GM12878 (cell line): ENCODE measurements around the gene CPSF4. TPM values are rescaled to one million over a fixed set of nuclear protein-coding genes. Genes with fewer than 3 reads are reported as not detected.

Source experiments
- ASH2L ChIP-seq: fragments of 300-600, 200-600 bp; sonication (generic); IDR thresholded peaks from 2 replicates; pipeline ENCODE4 v1.6.1; 2017; ENCODE audit warnings: low read depth, mild to moderate bottlenecking, borderline replicate concordance
- CBFB ChIP-seq: IDR thresholded peaks from 2 replicates; pipeline ENCODE4 v1.6.1; 2016; ENCODE audit warnings: antibody characterized with exemption, low read depth
- CHD4 ChIP-seq: fragments of 200-600 bp; sonication (generic); IDR thresholded peaks from 2 replicates; pipeline ENCODE4 v1.6.1; 2016; ENCODE audit warnings: mild to moderate bottlenecking
- DPF2 ChIP-seq: fragments of 450-650 bp; IDR thresholded peaks from 2 replicates; pipeline ENCODE4 v1.6.1; 2017; ENCODE audit warnings: mild to moderate bottlenecking
- FOXM1 ChIP-seq: IDR thresholded peaks from 2 replicates; pipeline ENCODE4 v1.6.1; 2012; ENCODE audit warnings: low read depth, mild to moderate bottlenecking, inconsistent platforms, low read length, moderate library complexity
- HDGF ChIP-seq: fragments of 450-650 bp; IDR thresholded peaks from 2 replicates; pipeline ENCODE4 v1.6.1; 2016; ENCODE audit warnings: antibody characterized with exemption
- JUNB ChIP-seq: IDR thresholded peaks from 2 replicates; pipeline ENCODE4 v1.6.1; 2016; ENCODE audit warnings: antibody characterized with exemption, mild to moderate bottlenecking
- KDM1A ChIP-seq: fragments of 200-600 bp; sonication (generic); IDR thresholded peaks from 2 replicates; pipeline ENCODE4 v1.6.1; 2016; ENCODE audit warnings: borderline replicate concordance
- LARP7 ChIP-seq: fragments of 450-650 bp; IDR thresholded peaks from 2 replicates; pipeline ENCODE4 v1.6.1; 2017; ENCODE audit warnings: mild to moderate bottlenecking
- MYB ChIP-seq: fragments of 150-350 bp; IDR thresholded peaks from 2 replicates; pipeline ENCODE4 v1.6.1; 2014; ENCODE audit warnings: mild to moderate bottlenecking, low read depth, low read length, borderline replicate concordance
- NBN ChIP-seq: fragments of 450-650 bp; IDR thresholded peaks from 2 replicates; pipeline ENCODE4 v1.6.1; 2016
- NR2C2 ChIP-seq: IDR thresholded peaks from 2 replicates; pipeline ENCODE4 v1.6.1; 2011; ENCODE audit warnings: borderline replicate concordance, low read depth; ENCODE audit not compliant: control insufficient read depth, insufficient read length
- NR2F1 ChIP-seq: fragments of 450-650 bp; conservative IDR thresholded peaks from 2 replicates; pipeline ENCODE4 v1.6.1; 2017; ENCODE audit warnings: mild to moderate bottlenecking
- PAX8 ChIP-seq: fragments of 450-650 bp; IDR thresholded peaks from 2 replicates; pipeline ENCODE4 v1.6.1; 2017; ENCODE audit warnings: mild to moderate bottlenecking, moderate library complexity
- RCOR1 ChIP-seq: conservative IDR thresholded peaks from 2 replicates; pipeline ENCODE4 v1.6.1; 2012; ENCODE audit warnings: low read depth, low read length, improper control_type of control experiment
- RUNX3 ChIP-seq: IDR thresholded peaks from 2 replicates; pipeline ENCODE4 v1.6.1; 2012; ENCODE audit warnings: low read length, inconsistent platforms
- ZSCAN29 ChIP-seq: fragments of 450-650 bp; IDR thresholded peaks from 2 replicates; pipeline ENCODE4 v1.6.1; 2017; ENCODE audit warnings: mild to moderate bottlenecking, moderate library complexity
- polyA plus RNA-seq, 11 experiments: library from polyadenylated mRNA; depleted of rRNA in 4 of 11; unstranded in 6 of 11; stranded (reverse) in 5 of 11; fragments of >200 nt; fragmentation: Nextera tagmentation in 4 of 11; fragmentation: Illumina TruSeq in 1 of 11; extraction: Ambion mirVana in 4 of 11; extraction: Trizol in 1 of 11; gene quantifications; 1 replicate in 1 of 11; 2 replicates in 10 of 11; pipeline versions ENCODE4 v1.2.1 to v1.2.3, GENCODE V29; 2011 to 2016; ENCODE audit warnings: inconsistent platforms in 2 of 11, missing spikeins in 2 of 11, low read depth in 1 of 11
- total RNA-seq, 4 experiments: library from RNA; depleted of rRNA in 3 of 4; stranded (reverse); fragments of >200 nt in 3 of 4; fragmentation: Illumina TruSeq in 1 of 4; extraction: Trizol in 1 of 4; gene quantifications; 2 replicates each; pipeline versions ENCODE4 v1.2.1 to v1.2.3, GENCODE V29; 2013 to 2021
- TF ChIP-seq, protein P1 (sequence below): IDR thresholded peaks from 2 replicates; pipeline ENCODE4 v1.6.1; 2011; ENCODE audit warnings: borderline replicate concordance, low read depth, mild to moderate bottlenecking, moderate library complexity, low read length; ENCODE audit not compliant: insufficient read depth, poor library complexity, severe bottlenecking
- TF ChIP-seq, protein P2 (sequence below): fragments of 450-650 bp; formaldehyde crosslinking; IDR thresholded peaks from 2 replicates; pipeline ENCODE4 v1.5.0; 2022; ENCODE audit warnings: mild to moderate bottlenecking, missing genetic modification characterization
- TF ChIP-seq, protein P3 (sequence below): fragments of 450-650 bp; IDR thresholded peaks from 2 replicates; pipeline ENCODE4 v1.6.1; 2016; ENCODE audit warnings: mild to moderate bottlenecking, moderate library complexity, borderline replicate concordance
- TF ChIP-seq, protein P4 (sequence below): IDR thresholded peaks from 2 replicates; pipeline ENCODE4 v1.6.1; 2011; ENCODE audit warnings: low read depth, low read length, improper control_type of control experiment, borderline replicate concordance

The CPSF4 gene
- total and polyA plus RNA-seq, 10 of the 15 experiments (the other 5 are each of a cell fraction or from before 2014, with no cell fraction given): 13.6 to 70.1 (median 45.0) TPM

DNA sequence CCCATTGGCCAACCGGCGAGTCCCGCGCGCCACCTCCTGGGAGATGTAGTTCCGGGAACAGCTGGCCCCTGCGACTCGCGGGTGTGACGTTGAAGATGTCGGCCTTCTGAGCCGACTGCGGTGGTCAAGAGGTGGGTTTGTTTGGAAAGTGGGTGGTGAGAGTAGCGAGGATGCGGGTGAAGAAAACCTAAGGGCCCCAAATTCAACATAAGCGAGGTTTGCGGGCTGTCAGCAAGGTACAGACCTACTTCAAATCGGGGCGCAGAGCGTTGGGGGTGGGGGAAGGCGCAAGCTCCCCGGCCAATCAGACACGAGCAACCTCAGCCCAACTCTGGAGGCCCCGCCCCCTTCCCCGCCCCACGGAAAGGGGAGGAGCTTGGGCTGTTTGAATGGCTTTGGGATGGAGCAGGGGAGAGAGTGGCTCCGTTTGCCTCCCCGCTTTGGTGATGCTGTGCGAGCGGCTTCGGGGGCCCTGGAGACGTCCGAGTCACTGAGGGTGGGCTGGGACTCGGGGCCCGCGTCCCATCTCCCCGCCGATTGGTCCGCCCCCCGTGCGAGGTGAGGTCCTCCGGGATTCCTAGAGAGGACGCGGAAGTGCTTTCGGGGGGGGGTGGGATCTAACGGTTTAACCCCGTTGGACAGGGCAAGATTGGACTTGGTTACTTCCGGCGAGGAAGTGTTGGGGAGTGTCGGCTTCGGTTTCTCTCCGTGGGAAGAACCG lies 66.0 kb downstream of the CPSF4 start, which contains the start of gene ZKSCAN5 (continued):
- TF ChIP-seq LARP7: no peak
- 0 out of 2 replicates have a peak, but pooled peaks have one; percentile 32 for TF ChIP-seq RCOR1
- no peak for TF ChIP-seq KDM1A
- TF ChIP-seq JUNB: no peak
- no peak for TF ChIP-seq NR2C2
- peak; percentile 69 for TF ChIP-seq RUNX3
- 0 out of 2 replicates have a peak, but pooled peaks have one; percentile 65 for TF ChIP-seq MYB
- no peak for TF ChIP-seq ZSCAN29
- no peak for TF ChIP-seq DPF2
- no peak for TF ChIP-seq FOXM1
- TF ChIP-seq, protein P1, sequence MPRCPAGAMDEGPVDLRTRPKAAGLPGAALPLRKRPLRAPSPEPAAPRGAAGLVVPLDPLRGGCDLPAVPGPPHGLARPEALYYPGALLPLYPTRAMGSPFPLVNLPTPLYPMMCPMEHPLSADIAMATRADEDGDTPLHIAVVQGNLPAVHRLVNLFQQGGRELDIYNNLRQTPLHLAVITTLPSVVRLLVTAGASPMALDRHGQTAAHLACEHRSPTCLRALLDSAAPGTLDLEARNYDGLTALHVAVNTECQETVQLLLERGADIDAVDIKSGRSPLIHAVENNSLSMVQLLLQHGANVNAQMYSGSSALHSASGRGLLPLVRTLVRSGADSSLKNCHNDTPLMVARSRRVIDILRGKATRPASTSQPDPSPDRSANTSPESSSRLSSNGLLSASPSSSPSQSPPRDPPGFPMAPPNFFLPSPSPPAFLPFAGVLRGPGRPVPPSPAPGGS: peak; percentile 28
- TF ChIP-seq CBFB: peak; percentile 67; the same call in 1 of the 2 replicates
- TF ChIP-seq, protein P2, sequence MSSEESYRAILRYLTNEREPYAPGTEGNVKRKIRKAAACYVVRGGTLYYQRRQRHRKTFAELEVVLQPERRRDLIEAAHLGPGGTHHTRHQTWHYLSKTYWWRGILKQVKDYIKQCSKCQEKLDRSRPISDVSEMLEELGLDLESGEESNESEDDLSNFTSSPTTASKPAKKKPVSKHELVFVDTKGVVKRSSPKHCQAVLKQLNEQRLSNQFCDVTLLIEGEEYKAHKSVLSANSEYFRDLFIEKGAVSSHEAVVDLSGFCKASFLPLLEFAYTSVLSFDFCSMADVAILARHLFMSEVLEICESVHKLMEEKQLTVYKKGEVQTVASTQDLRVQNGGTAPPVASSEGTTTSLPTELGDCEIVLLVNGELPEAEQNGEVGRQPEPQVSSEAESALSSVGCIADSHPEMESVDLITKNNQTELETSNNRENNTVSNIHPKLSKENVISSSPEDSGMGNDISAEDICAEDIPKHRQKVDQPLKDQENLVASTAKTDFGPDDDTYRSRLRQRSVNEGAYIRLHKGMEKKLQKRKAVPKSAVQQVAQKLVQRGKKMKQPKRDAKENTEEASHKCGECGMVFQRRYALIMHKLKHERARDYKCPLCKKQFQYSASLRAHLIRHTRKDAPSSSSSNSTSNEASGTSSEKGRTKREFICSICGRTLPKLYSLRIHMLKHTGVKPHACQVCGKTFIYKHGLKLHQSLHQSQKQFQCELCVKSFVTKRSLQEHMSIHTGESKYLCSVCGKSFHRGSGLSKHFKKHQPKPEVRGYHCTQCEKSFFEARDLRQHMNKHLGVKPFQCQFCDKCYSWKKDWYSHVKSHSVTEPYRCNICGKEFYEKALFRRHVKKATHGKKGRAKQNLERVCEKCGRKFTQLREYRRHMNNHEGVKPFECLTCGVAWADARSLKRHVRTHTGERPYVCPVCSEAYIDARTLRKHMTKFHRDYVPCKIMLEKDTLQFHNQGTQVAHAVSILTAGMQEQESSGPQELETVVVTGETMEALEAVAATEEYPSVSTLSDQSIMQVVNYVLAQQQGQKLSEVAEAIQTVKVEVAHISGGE (CRISPR knock-in tag): no peak
- TF ChIP-seq, protein P3, sequence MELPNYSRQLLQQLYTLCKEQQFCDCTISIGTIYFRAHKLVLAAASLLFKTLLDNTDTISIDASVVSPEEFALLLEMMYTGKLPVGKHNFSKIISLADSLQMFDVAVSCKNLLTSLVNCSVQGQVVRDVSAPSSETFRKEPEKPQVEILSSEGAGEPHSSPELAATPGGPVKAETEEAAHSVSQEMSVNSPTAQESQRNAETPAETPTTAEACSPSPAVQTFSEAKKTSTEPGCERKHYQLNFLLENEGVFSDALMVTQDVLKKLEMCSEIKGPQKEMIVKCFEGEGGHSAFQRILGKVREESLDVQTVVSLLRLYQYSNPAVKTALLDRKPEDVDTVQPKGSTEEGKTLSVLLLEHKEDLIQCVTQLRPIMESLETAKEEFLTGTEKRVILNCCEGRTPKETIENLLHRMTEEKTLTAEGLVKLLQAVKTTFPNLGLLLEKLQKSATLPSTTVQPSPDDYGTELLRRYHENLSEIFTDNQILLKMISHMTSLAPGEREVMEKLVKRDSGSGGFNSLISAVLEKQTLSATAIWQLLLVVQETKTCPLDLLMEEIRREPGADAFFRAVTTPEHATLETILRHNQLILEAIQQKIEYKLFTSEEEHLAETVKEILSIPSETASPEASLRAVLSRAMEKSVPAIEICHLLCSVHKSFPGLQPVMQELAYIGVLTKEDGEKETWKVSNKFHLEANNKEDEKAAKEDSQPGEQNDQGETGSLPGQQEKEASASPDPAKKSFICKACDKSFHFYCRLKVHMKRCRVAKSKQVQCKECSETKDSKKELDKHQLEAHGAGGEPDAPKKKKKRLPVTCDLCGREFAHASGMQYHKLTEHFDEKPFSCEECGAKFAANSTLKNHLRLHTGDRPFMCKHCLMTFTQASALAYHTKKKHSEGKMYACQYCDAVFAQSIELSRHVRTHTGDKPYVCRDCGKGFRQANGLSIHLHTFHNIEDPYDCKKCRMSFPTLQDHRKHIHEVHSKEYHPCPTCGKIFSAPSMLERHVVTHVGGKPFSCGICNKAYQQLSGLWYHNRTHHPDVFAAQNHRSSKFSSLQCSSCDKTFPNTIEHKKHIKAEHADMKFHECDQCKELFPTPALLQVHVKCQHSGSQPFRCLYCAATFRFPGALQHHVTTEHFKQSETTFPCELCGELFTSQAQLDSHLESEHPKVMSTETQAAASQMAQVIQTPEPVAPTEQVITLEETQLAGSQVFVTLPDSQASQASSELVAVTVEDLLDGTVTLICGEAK: peak; percentile 94
- TF ChIP-seq HDGF: peak; percentile 90
- peak; percentile 86 for TF ChIP-seq NR2F1
- TF ChIP-seq, protein P4, sequence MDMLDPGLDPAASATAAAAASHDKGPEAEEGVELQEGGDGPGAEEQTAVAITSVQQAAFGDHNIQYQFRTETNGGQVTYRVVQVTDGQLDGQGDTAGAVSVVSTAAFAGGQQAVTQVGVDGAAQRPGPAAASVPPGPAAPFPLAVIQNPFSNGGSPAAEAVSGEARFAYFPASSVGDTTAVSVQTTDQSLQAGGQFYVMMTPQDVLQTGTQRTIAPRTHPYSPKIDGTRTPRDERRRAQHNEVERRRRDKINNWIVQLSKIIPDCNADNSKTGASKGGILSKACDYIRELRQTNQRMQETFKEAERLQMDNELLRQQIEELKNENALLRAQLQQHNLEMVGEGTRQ: no peak
- TF ChIP-seq PAX8: no peak
- peak; percentile 91 for TF ChIP-seq NBN
- TF ChIP-seq CHD4: no peak
- TF ChIP-seq ASH2L: no peak
